OCI-LY7 (cell line): ENCODE measurements around the gene ZNF764. TPM values are rescaled to one million over a fixed set of nuclear protein-coding genes. Genes with fewer than 3 reads are reported as not detected.

Source experiments
- BruUV-seq: library from RNA; stranded (reverse); fragments of 400-500 nt; replicated peaks from 2 replicates; lab custom pipeline; 2021; lab: Mats Ljungman, UMichigan
- CTCF ChIA-PET: fragments of 300-600 bp; sonication (Branson Sonifier 250); formaldehyde crosslinking; loops from one replicate; lab custom pipeline; 2022; ENCODE audit warnings: antibody characterized with exemption; ENCODE audit not compliant: unreplicated experiment; lab: Charles Lee
- POLR2A ChIA-PET: fragments of 300-600 bp; sonication (Branson Sonifier 250); formaldehyde crosslinking; loops from one replicate; lab custom pipeline; 2022; ENCODE audit warnings: antibody characterized with exemption; lab: Charles Lee
- DNase-seq: peaks from one replicate; pipeline ENCODE4 v3.0.0-alpha.2; 2015; ENCODE audit warnings: low spot score
- H2AFZ ChIP-seq: fragments of 200-600 bp; sonication (generic), shearing (Covaris generic); 2 replicates; pipeline ENCODE4 v1.6.1; 2014; ENCODE audit warnings: mild to moderate bottlenecking, antibody characterized with exemption, low read length, moderate library complexity
- H3K27ac ChIP-seq: fragments of 200-600 bp; sonication (generic); 2 replicates; pipeline ENCODE4 v1.5.1; 2014; ENCODE audit warnings: mixed run types, low read depth, mild to moderate bottlenecking, moderate library complexity, low read length, inconsistent platforms; ENCODE audit not compliant: poor library complexity, severe bottlenecking
- H3K36me3 ChIP-seq: fragments of 200-600 bp; sonication (generic); 2 replicates; pipeline ENCODE4 v1.6.1; 2014; ENCODE audit warnings: mild to moderate bottlenecking, antibody characterized with exemption, low read length, moderate library complexity, mixed read lengths; ENCODE audit not compliant: insufficient read depth
- H3K4me1 ChIP-seq: fragments of 200-600 bp; sonication (generic); 2 replicates; pipeline ENCODE4 v1.5.1; 2014; ENCODE audit warnings: mild to moderate bottlenecking, low read length; ENCODE audit not compliant: insufficient read depth, poor library complexity, severe bottlenecking
- H3K4me2 ChIP-seq: fragments of 200-600 bp; sonication (generic); 2 replicates; pipeline ENCODE4 v1.6.1; 2014; ENCODE audit warnings: mild to moderate bottlenecking, low read length
- H3K4me3 ChIP-seq: fragments of 200-600 bp; sonication (generic); 2 replicates; pipeline ENCODE4 v1.5.1; 2014; ENCODE audit warnings: mild to moderate bottlenecking, low read depth, low read length; ENCODE audit not compliant: poor library complexity, severe bottlenecking
- H3K79me2 ChIP-seq: fragments of 200-600 bp; sonication (generic); 2 replicates; pipeline ENCODE4 v1.6.1; 2016; ENCODE audit warnings: low read depth, mild to moderate bottlenecking, low read length, moderate library complexity, mixed read lengths; ENCODE audit not compliant: insufficient read depth
- H3K9me2 ChIP-seq: fragments of 200-600 bp; sonication (generic); 2 replicates; pipeline ENCODE4 v1.6.1; 2016; ENCODE audit warnings: mild to moderate bottlenecking, low read length, mixed read lengths; ENCODE audit not compliant: insufficient read depth
- H3K9me3 ChIP-seq: fragments of 200-600 bp; sonication (generic); 2 replicates; pipeline ENCODE4 v1.6.1; 2014; ENCODE audit warnings: mild to moderate bottlenecking, mixed run types, low read length, mixed read lengths
- H4K20me1 ChIP-seq: fragments of 200-600 bp; sonication (generic); 2 replicates; pipeline ENCODE4 v1.6.1; 2014; ENCODE audit warnings: mild to moderate bottlenecking, antibody characterized with exemption, low read length, moderate library complexity, mixed read lengths; ENCODE audit not compliant: insufficient read depth
- CTCF ChIP-seq: fragments of 200-600 bp; sonication (generic); conservative IDR thresholded peaks from 2 replicates; pipeline ENCODE4 v1.5.1; 2014; ENCODE audit warnings: mild to moderate bottlenecking, antibody characterized with exemption, low read length, moderate library complexity, mixed read lengths
- EZH2phosphoT487 ChIP-seq: fragments of 200-600 bp; sonication (generic); IDR thresholded peaks from 2 replicates; pipeline ENCODE4 v1.6.1; 2018; ENCODE audit warnings: low read depth, borderline replicate concordance, mild to moderate bottlenecking, mixed run types, antibody characterized with exemption, low read length, moderate library complexity, mixed read lengths
- intact Hi-C: fragments of 100-400 bp; cut with micrococcal nuclease; formaldehyde crosslinking; loops from one replicate; pipeline ENCODE4 v1.10.0; 2022; ENCODE audit not compliant: unreplicated experiment
- total RNA-seq, 2 experiments: library from RNA; depleted of rRNA in 1 of 2; stranded (reverse); fragments of >200 nt in 1 of 2; shearing (Covaris generic) in 1 of 2; gene quantifications; 2 replicates each; pipeline ENCODE4 v1.2.3, GENCODE V29; 2014 to 2022

The ZNF764 gene
- total RNA-seq, 2 experiments from 2014 or later = 12.8 to 14.6 TPM

DNA sequence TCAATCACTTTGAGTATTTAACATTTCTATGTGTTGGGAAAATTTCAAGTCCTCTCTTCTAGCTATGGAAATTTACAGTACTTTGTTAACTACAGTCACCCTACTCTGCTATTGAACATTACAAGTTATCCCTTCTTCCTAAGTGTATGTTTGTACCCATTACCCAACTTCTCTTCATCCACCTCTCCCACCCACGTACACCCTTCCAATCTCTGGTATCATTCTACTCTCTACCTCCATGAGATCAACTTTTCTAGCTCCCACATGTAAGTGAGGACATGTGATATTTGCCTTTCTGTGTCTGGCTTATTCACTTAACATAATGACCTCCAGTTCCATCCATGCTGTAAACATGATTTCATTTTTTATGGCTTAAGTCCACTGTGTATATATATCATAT lies 16.5 kb upstream of the ZNF764 start:
- DNase-seq = no peak
- Histone ChIP-seq H3K4me3 (no peak overlapping the region), H3K27ac (no peak overlapping the region), H4K20me1 (no peaks in the 10 kb centered on the region), H3K36me3 (peaks cover 10% of the 10 kb centered on the region), H3K9me3 (no peaks in the 10 kb centered on the region), H3K4me1 (peaks cover 14% of the 10 kb centered on the region), H3K4me2 (peak overlapping the region; percentile 14; the same call in 1 of the 2 replicates), H2AFZ (no peak overlapping the region), H3K79me2 (peaks cover 25% of the 10 kb centered on the region), H3K9me2 (no peaks in the 10 kb centered on the region)
- ChIA-PET POLR2A (interaction anchor here (0.6 to 1.2 kb wide), 3 partner anchors 12 to 91 kb away, joined by 3 to 4 read pairs (median 3); partner anchors contain the start of gene ZNF764), CTCF (no interaction called here)
- TF ChIP-seq CTCF (no peak), EZH2phosphoT487 (no peak)
- BruUV-seq = TSS peak; percentile 42
- intact Hi-C loops = no loop called here

DNA sequence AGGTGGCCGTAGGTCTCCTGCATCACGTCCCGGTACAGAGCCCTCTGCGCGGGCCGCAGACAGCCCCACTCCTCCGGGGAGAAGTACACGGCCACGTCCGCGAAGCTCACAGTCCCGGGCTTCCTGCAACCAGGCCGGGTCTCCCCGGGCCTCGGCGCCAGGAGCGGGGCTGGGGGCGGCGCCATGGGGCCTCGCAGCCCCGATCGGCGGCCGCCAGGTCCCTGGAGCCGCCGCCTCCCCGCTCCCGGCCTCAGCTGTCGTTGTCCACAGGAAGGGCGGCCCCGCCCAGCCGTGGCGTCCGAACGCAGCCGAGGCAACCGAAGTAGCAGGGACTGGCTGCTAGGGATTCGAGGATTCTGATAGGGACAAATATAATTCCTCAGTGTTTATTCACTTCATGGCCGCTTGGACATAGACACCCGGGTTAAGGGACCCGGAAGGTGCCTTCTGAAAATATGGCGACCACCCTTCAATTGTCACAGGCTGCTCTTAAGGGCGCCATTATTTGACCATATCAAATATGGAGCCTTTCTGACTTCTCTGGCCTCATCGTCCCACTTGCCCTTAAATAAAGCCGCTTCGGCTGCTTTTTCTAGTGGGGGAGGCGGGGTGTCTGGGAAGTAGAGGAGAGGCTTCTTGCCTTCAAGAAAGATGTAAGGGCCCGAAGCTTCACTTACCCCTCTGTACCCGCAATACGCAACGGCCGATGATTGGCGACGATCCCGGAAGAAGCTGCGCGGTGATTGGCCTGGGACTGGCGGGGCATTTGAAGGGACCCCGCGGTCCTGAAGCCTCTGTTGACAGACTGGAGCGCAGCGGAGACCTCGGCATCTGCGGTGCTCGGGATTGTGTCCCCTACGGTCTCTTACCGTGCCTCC lies 13.5 kb upstream of the ZNF764 start, which contains the start of gene ZNF688:
Gene ZNF688 (minus strand): TSS at position 270 of the 878 bp plus-strand sequence. CDS start 85 bp downstream, at position 185.
- no peaks in the 10 kb centered on the region for H3K9me3 ChIP-seq
- intact Hi-C loops = loop anchor here (1.0 kb wide), 1 partner anchor 13 kb away; the partner anchor contains the start of gene ZNF764
- DNase-seq = peak; percentile 98
- TF ChIP-seq CTCF = no peak
- TF ChIP-seq EZH2phosphoT487 = no peak
- CTCF ChIA-PET = interaction anchor here (0.6 to 1.7 kb wide), 5 partner anchors 13 to 83 kb away, joined by 3 to 7 read pairs (median 3); partner anchors contain the start of genes ZNF747 and ZNF764
- BruUV-seq = no TSS peak
- peak within 1 kb of the TSS; percentile 79 for H3K27ac ChIP-seq
- H3K36me3 ChIP-seq = no peaks in the 10 kb centered on the region
- H4K20me1 ChIP-seq = no peaks in the 10 kb centered on the region
- H3K4me3 ChIP-seq = peak within 1 kb of the TSS; percentile 79
- POLR2A ChIA-PET = interaction anchor here (0.6 to 3.0 kb wide), 5 partner anchors 14 to 78 kb away, joined by 3 to 31 read pairs (median 5); partner anchors contain the start of gene ZNF764
- peak within 1 kb of the TSS; percentile 64 for H2AFZ ChIP-seq
- no peaks in the 10 kb centered on the region for H3K9me2 ChIP-seq
- peaks cover 25% of the 10 kb centered on the region for H3K79me2 ChIP-seq
- peaks cover 30% of the 10 kb centered on the region for H3K4me1 ChIP-seq
- H3K4me2 ChIP-seq = peak within 1 kb of the TSS; percentile 99
